ENCODE results near the gene CYP24A1. TPM values are rescaled to one million over a fixed set of nuclear protein-coding genes. Genes with fewer than 3 reads are reported as not detected.
A peak's percentile ranks its signal among the peaks of the same experiment; 100 is the strongest.

The CYP24A1 gene
- total and polyA plus RNA-seq, 2 of the 13 experiments (the other 11 are each of a cell fraction or from before 2014, with no cell fraction given) = 9.4 to 32.7 TPM

GRCh38 chr20:54146672-54147071 is 27.1 kb downstream of the CYP24A1 start:
- ATAC-seq (no peak), DNase-seq (ENCODE audit: low spot score) (no peak), FAIRE-seq (no peak)
- Histone ChIP-seq H3K4me3 (replicated peaks in 1 of 3; ENCODE audit: insufficient read depth in 1 of 3, low read depth in 2 of 3, low read length in 3 of 3) (no peak overlapping the region), H3K4me1 (ENCODE audit: insufficient read depth, low read length) (peaks cover 15% of the 10 kb centered on the region), H3K9ac (ENCODE audit: insufficient read depth, low read depth, low read length) (no peak overlapping the region), H3K36me3 (replicated peaks in 1 of 2; ENCODE audit: control insufficient read depth in 1 of 2, insufficient read depth in 2 of 2, low read length in 2 of 2) (no peaks in the 10 kb centered on the region), H3K79me2 (ENCODE audit: insufficient read depth, low read length) (no peaks in the 10 kb centered on the region), H3K9me3 (ENCODE audit: low read length) (peaks cover 4% of the 10 kb centered on the region; the same call in 1 of the 2 replicates), H2AFZ (ENCODE audit: low read length) (no peak overlapping the region), H3K4me2 (ENCODE audit: low read depth, low read length) (no peak overlapping the region), H3K27me3 (ENCODE audit: control insufficient read depth in 1 of 2, insufficient read depth in 2 of 2, low read length in 2 of 2) (no peaks in the 10 kb centered on the region), H3K27ac (ENCODE audit: extremely low read length, insufficient read depth, low read length) (no peak overlapping the region), H4K20me1 (ENCODE audit: insufficient read depth, low read length) (no peaks in the 10 kb centered on the region)
- CTCF ChIA-PET (ENCODE audit: low intra/inter-chr PET ratio, low total read pairs) = no interaction called here
- TF ChIP-seq SIX1 (CRISPR knock-in tag; IDR thresholded peaks at IDR 0.05; ENCODE audit: borderline replicate concordance) = no peak
- TF ChIP-seq, protein P1, sequence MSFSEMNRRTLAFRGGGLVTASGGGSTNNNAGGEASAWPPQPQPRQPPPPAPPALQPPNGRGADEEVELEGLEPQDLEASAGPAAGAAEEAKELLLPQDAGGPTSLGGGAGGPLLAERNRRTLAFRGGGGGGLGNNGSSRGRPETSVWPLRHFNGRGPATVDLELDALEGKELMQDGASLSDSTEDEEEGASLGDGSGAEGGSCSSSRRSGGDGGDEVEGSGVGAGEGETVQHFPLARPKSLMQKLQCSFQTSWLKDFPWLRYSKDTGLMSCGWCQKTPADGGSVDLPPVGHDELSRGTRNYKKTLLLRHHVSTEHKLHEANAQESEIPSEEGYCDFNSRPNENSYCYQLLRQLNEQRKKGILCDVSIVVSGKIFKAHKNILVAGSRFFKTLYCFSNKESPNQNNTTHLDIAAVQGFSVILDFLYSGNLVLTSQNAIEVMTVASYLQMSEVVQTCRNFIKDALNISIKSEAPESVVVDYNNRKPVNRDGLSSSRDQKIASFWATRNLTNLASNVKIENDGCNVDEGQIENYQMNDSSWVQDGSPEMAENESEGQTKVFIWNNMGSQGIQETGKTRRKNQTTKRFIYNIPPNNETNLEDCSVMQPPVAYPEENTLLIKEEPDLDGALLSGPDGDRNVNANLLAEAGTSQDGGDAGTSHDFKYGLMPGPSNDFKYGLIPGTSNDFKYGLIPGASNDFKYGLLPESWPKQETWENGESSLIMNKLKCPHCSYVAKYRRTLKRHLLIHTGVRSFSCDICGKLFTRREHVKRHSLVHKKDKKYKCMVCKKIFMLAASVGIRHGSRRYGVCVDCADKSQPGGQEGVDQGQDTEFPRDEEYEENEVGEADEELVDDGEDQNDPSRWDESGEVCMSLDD (CRISPR knock-in tag; IDR thresholded peaks at IDR 0.05; ENCODE audit: borderline replicate concordance) = no peak
- peak; percentile 36; the same call in 1 of the 2 replicates for TF ChIP-seq MAFF (IDR thresholded peaks at IDR 0.05; ENCODE audit: low read depth, low read length)
- TF ChIP-seq AGO2 (optimal IDR thresholded peaks at IDR 0.05; ENCODE audit: low read depth, low read length) = no peak
- TF ChIP-seq ZNF224 (CRISPR knock-in tag; IDR thresholded peaks at IDR 0.05) = no peak
- TF ChIP-seq MTA1 (CRISPR knock-in tag; IDR thresholded peaks at IDR 0.05; ENCODE audit: borderline replicate concordance) = no peak
- TF ChIP-seq, protein P2, sequence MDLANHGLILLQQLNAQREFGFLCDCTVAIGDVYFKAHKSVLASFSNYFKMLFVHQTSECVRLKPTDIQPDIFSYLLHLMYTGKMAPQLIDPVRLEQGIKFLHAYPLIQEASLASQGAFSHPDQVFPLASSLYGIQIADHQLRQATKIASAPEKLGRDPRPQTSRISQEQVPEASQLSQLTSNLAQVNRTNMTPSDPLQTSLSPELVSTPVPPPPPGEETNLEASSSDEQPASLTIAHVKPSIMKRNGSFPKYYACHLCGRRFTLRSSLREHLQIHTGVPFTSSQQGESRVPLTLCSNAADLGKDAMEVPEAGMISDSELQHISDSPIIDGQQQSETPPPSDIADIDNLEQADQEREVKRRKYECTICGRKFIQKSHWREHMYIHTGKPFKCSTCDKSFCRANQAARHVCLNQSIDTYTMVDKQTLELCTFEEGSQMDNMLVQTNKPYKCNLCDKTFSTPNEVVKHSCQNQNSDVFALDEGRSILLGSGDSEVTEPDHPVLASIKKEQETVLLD (CRISPR knock-in tag; IDR thresholded peaks at IDR 0.05; ENCODE audit: low read depth) = no peak
- peak in 1 of 2 experiments; percentile 41; a peak in 1 of 4 replicates for TF ChIP-seq MAFK (conservative IDR thresholded peaks at IDR 0.05 in 1 of 2, IDR thresholded peaks at IDR 0.05 in 1 of 2; ENCODE audit: low read length in 2 of 2)
- TF ChIP-seq HNF4A (CRISPR knock-in tag; IDR thresholded peaks at IDR 0.05) = no peak
- in situ Hi-C loops (cut with HindIII; ENCODE audit: extremely low pct_ligation_motif_present, low pct_unique_long_range_greater_than_20kb) (no loop called here), intact Hi-C loops (cut with micrococcal nuclease; ENCODE audit: unreplicated experiment) (no loop called here)
- POLR2A ChIA-PET = interaction anchor here (0.6 to 1.3 kb wide), 2 partner anchors 13 to 29 kb away, joined by 3 to 4 read pairs; no protein-coding TSS in a partner anchor
- BruUV-seq (replicated peaks) = no TSS peak
- WGBS (ENCODE audit: low lambda C conversion rate) = 92% methylated on average over 1 of the region's 1 CpG
